Activated CD8-positive, alpha-beta T cell treated with anti-CD3 and anti-CD28 coated beads for 36 hours (primary cell): ENCODE results near the gene ORC4. TPM values are rescaled to one million over a fixed set of nuclear protein-coding genes. Genes with fewer than 3 reads are reported as not detected.
A peak's percentile ranks its signal among the peaks of the same experiment; 100 is the strongest.

ENCODE experiments used
- ATAC-seq: fragments of 200-7000 bp; cut with Tn5 transposase; one replicate; pipeline ENCODE4 v1.10.0; 2021; ENCODE audit warnings: mild to moderate bottlenecking, moderate library complexity
- CTCF ChIA-PET: fragments of 350-600 bp; sonication (Branson Sonifier 250); formaldehyde crosslinking; loops from one replicate; lab custom pipeline; 2021; ENCODE audit warnings: antibody characterized with exemption; lab: Charles Lee
- POLR2A ChIA-PET: fragments of 350-600 bp; sonication (Branson Sonifier 250); formaldehyde crosslinking; loops from one replicate; lab custom pipeline; 2021; ENCODE audit warnings: antibody characterized with exemption; lab: Charles Lee
- DNase-seq: peaks from one replicate; pipeline ENCODE4 v3.0.0-alpha.2; 2020
- H3K27ac Mint-ChIP-seq: one replicate; pipeline ENCODE4 v1.8.0; 2021; ENCODE audit warnings: mild to moderate bottlenecking, mixed read lengths
- H3K27me3 Mint-ChIP-seq: one replicate; pipeline ENCODE4 v1.8.0; 2021; ENCODE audit warnings: mixed read lengths
- H3K36me3 Mint-ChIP-seq: one replicate; pipeline ENCODE4 v1.8.0; 2021; ENCODE audit warnings: low read depth, mixed read lengths
- H3K4me1 Mint-ChIP-seq: one replicate; pipeline ENCODE4 v1.8.0; 2021; ENCODE audit warnings: low read depth, mixed read lengths
- H3K4me3 Mint-ChIP-seq: one replicate; pipeline ENCODE4 v1.8.0; 2021; ENCODE audit warnings: mild to moderate bottlenecking, moderate library complexity, mixed read lengths
- H3K9me3 Mint-ChIP-seq: one replicate; pipeline ENCODE4 v1.8.0; 2021; ENCODE audit warnings: mixed read lengths
- intact Hi-C: fragments of 100-400 bp; cut with micrococcal nuclease; formaldehyde crosslinking; loops from one replicate; pipeline ENCODE4 v1.10.0; 2022
- total RNA-seq, 2 experiments: library from RNA; stranded (reverse); gene quantifications; one replicate each; pipeline ENCODE4 v1.2.3, GENCODE V29; 2021
- TF ChIP-seq, protein P1 (sequence below): fragments of 200-600 bp; IDR thresholded peaks from one replicate; pipeline ENCODE4 v1.8.0; 2022; ENCODE audit warnings: antibody characterized with exemption, mild to moderate bottlenecking

ORC4 gene
- total RNA-seq, 2 experiments from 2014 or later, result 31.1 to 33.0 TPM

DNA sequence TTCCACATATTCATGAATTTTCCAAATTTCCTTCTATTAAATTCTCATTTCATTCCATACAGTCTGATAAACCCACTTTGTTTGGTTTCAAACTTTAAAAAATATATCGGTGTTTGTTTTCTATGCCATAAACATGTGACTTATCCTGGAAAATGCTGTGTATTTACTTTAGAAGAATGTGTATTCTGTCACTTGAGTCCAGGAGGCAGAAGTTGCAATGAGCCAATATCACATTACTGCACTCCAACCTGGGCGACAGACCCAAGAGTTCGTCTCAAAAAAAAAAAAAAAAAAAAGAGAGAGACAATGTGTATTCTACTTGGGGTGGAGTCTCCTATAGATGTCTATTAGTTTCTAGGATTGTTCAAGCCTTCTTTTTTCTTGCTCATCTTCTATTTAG is 32.1 kb upstream of the ORC4 start:
- Mint-ChIP-seq H3K27ac (no peak overlapping the region), H3K27me3 (no peaks in the 10 kb centered on the region), H3K4me3 (no peak overlapping the region), H3K4me1 (peaks cover 29% of the 10 kb centered on the region), H3K36me3 (peaks cover 5% of the 10 kb centered on the region), H3K9me3 (peaks cover 3% of the 10 kb centered on the region)
- intact Hi-C loops, result no loop called here
- ChIA-PET CTCF (no interaction called here), POLR2A (no interaction called here)
- DNase-seq (no peak), ATAC-seq (no peak)
- TF ChIP-seq, protein P1, sequence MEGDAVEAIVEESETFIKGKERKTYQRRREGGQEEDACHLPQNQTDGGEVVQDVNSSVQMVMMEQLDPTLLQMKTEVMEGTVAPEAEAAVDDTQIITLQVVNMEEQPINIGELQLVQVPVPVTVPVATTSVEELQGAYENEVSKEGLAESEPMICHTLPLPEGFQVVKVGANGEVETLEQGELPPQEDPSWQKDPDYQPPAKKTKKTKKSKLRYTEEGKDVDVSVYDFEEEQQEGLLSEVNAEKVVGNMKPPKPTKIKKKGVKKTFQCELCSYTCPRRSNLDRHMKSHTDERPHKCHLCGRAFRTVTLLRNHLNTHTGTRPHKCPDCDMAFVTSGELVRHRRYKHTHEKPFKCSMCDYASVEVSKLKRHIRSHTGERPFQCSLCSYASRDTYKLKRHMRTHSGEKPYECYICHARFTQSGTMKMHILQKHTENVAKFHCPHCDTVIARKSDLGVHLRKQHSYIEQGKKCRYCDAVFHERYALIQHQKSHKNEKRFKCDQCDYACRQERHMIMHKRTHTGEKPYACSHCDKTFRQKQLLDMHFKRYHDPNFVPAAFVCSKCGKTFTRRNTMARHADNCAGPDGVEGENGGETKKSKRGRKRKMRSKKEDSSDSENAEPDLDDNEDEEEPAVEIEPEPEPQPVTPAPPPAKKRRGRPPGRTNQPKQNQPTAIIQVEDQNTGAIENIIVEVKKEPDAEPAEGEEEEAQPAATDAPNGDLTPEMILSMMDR, result no peak

DNA sequence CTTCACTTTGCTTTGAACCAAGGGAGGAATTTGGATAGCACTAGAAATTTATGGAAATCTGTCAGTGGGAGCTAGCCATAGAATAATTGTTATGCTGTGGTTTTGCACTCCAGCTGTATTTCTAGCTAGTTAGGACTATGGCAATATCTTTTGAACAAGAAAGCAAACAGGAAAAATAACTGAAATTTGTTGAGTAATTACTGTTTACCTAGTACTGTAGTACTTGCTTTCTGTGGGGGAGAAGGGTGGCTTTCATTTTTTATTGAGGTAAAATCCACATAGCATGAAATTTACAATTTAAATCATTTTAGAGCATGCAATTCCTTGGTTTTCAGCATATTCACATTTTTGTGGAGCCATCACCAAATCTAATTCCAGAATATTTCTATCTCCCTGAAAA is 28.7 kb upstream of the ORC4 start:
- H3K9me3 Mint-ChIP-seq, result peaks cover 3% of the 10 kb centered on the region
- no peak for DNase-seq
- H3K27me3 Mint-ChIP-seq, result no peaks in the 10 kb centered on the region
- POLR2A ChIA-PET, result no interaction called here
- peaks cover 6% of the 10 kb centered on the region for H3K36me3 Mint-ChIP-seq
- peaks cover 43% of the 10 kb centered on the region for H3K4me1 Mint-ChIP-seq
- CTCF ChIA-PET, result no interaction called here
- TF ChIP-seq, protein P1, result no peak
- intact Hi-C loops, result no loop called here
- ATAC-seq, result no peak
- no peak overlapping the region for H3K4me3 Mint-ChIP-seq
- no peak overlapping the region for H3K27ac Mint-ChIP-seq

DNA sequence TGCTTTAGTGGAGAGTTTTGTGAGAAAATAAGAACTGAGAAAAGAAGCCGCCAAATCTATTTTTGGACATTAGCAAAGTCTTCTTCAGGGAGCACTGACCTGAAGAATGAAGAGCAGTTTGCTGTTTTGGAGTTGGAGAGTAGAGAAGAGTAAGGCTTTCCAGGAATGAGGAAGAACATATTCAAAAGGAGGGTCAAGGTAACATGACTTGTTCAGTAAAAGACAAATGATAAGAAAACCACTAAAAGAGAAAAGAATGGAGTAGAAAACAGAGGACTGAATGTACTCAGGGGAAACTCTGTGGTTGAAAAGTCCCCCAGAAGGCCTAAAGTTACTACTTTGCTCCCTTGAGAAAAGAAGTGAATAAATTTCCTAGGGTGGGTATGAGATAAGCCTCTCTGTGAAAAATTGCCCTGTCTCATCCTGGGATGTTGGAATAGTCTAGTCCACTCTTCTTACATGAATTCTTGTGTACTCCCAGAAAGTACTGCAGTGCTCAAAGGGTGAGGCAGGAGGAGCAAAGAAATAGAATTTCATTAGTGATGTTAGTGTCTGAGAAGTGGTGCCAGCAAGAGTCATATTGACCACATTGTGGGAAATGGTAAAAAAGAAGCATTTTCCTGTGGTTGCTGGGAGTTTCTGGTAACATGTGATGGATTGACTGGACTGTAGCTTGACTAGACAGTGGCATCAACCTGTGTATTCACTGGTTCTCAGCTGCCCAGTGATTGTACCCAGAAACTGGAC is 28.1 kb upstream of the ORC4 start:
- TF ChIP-seq, protein P1, result no peak
- H3K9me3 Mint-ChIP-seq, result peaks cover 3% of the 10 kb centered on the region
- peaks cover 6% of the 10 kb centered on the region for H3K36me3 Mint-ChIP-seq
- ChIA-PET CTCF (no interaction called here), POLR2A (no interaction called here)
- H3K4me1 Mint-ChIP-seq, result peaks cover 43% of the 10 kb centered on the region
- H3K27ac Mint-ChIP-seq, result no peak overlapping the region
- ATAC-seq, result peak; percentile 49
- no peak overlapping the region for H3K4me3 Mint-ChIP-seq
- intact Hi-C loops, result no loop called here
- no peaks in the 10 kb centered on the region for H3K27me3 Mint-ChIP-seq
- DNase-seq, result no peak

DNA sequence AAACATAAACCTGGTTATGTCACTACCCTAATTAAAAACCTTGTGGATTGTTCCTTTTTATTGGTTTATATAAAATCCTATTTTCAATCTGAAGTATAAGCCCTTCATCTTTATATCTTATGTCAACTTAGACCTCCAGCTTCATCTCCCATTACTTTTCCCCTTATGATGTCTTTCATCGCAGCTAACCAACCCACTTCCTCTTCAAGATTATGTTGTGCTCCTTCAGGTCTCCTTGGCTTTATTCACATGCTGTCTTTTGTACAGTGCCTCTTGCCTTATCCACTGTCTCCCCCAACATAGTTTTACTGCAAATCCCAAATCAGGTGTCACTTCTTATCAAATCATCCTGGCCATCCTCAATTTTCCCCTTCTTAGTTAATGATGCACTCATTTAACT is 26.3 kb upstream of the ORC4 start:
- TF ChIP-seq, protein P1, result no peak
- DNase-seq (no peak), ATAC-seq (no peak)
- ChIA-PET CTCF (no interaction called here), POLR2A (no interaction called here)
- Mint-ChIP-seq H3K27ac (peak overlapping the region; percentile 7), H3K36me3 (peaks cover 3% of the 10 kb centered on the region), H3K9me3 (peaks cover 1% of the 10 kb centered on the region), H3K4me3 (no peak overlapping the region), H3K27me3 (no peaks in the 10 kb centered on the region), H3K4me1 (peaks cover 42% of the 10 kb centered on the region)
- intact Hi-C loops, result no loop called here

DNA sequence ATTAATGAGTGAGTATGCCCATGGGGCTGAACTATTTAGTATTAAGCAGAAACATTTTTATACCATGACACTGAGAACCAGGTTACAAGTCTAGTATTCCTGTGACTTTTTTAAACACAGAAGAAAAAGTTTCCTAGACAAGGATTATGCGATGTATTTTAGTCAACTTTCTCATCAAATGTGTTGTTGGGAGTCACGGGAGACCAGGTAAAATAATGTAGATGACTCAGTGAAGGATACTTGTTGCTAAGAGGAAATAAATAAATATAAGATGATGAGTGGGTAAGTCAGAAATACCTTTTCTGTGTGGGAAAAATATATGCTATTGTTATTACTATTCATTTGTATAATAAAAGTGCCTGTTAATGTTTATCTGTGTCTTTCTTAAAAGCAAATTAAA is 23.8 kb upstream of the ORC4 start:
- peaks cover 29% of the 10 kb centered on the region for H3K4me1 Mint-ChIP-seq
- POLR2A ChIA-PET, result no interaction called here
- no peaks in the 10 kb centered on the region for H3K9me3 Mint-ChIP-seq

More for the DNA sequence above, 23.8 kb upstream of the ORC4 start:
- Mint-ChIP-seq H3K4me3 (no peak overlapping the region), H3K27ac (no peak overlapping the region), H3K27me3 (no peaks in the 10 kb centered on the region), H3K36me3 (peaks cover 3% of the 10 kb centered on the region)
- TF ChIP-seq, protein P1, result no peak
- intact Hi-C loops, result no loop called here
- no peak for ATAC-seq
- DNase-seq, result no peak
- CTCF ChIA-PET, result no interaction called here
